GM12878 (cell line): ENCODE measurements around the gene ACSL1. TPM values are rescaled to one million over a fixed set of nuclear protein-coding genes. Genes with fewer than 3 reads are reported as not detected.

ENCODE experiments used
- ATAC-seq: fragments of 200-7000 bp; cut with Tn5 transposase; 3 replicates; pipeline ENCODE4 v1.9.1; 2020; ENCODE audit warnings: mild to moderate bottlenecking, moderate library complexity
- BruUV-seq: library from RNA; stranded (reverse); fragments of 400-500 nt; replicated peaks from 2 replicates; lab custom pipeline; 2021; lab: Mats Ljungman, UMichigan
- CTCF ChIA-PET: fragments of 300-600 bp; sonication (Branson Sonifier 250); formaldehyde crosslinking; extraction: SDS; loops from one replicate; lab custom pipeline; 2021; ENCODE audit warnings: inconsistent platforms; lab: Yijun Ruan, JAX
- POLR2A ChIA-PET: fragments of 350-600 bp; formaldehyde crosslinking; extraction: SDS; loops from one replicate; lab custom pipeline; 2021; ENCODE audit warnings: inconsistent platforms; lab: Charles Lee
- RAD21 ChIA-PET: fragments of 300-600 bp; sonication (Branson Sonifier 250); formaldehyde crosslinking; loops from one replicate; lab custom pipeline; 2023; ENCODE audit warnings: antibody characterized with exemption; ENCODE audit not compliant: unreplicated experiment; lab: Charles Lee
- SMC1A ChIA-PET: fragments of 300-600 bp; sonication (Branson Sonifier 250); formaldehyde crosslinking; loops from one replicate; lab custom pipeline; 2023; ENCODE audit not compliant: unreplicated experiment, uncharacterized antibody; lab: Charles Lee
- DNase-seq: peaks from one replicate; pipeline ENCODE4 v3.0.0-alpha.2; 2011; ENCODE audit warnings: low read depth, low spot score
- FAIRE-seq: peaks from 3 replicates; lab custom pipeline; 2011; peaks lifted over from hg19 to GRCh38; lab: Jason Lieb, UNC
- H2AFZ ChIP-seq: 2 replicates; pipeline ENCODE4 v1.6.0; 2011; ENCODE audit warnings: low read depth, low read length, control low read depth; ENCODE audit not compliant: control insufficient read depth
- H3K27ac ChIP-seq: 2 replicates; pipeline ENCODE4 v1.5.1; 2011; ENCODE audit warnings: control low read depth; ENCODE audit not compliant: control insufficient read depth, insufficient read depth
- H3K27me3 ChIP-seq, 2 experiments: replicated peaks in 1 of 2; 2 replicates each; pipeline versions ENCODE4 v1.6.0 to v1.6.1; 2011; ENCODE audit warnings: low read length in 1 of 2; ENCODE audit not compliant: control insufficient read depth in 2 of 2, insufficient read depth in 2 of 2
- H3K36me3 ChIP-seq, 2 experiments: 2 replicates each; pipeline ENCODE4 v1.5.1; 2011; ENCODE audit warnings: low read length in 1 of 2; ENCODE audit not compliant: control insufficient read depth in 2 of 2, insufficient read depth in 2 of 2
- H3K4me1 ChIP-seq: 2 replicates; pipeline ENCODE4 v1.6.1; 2011; ENCODE audit warnings: mild to moderate bottlenecking, low read length, moderate library complexity, mixed read lengths; ENCODE audit not compliant: control insufficient read depth, insufficient read depth
- H3K4me2 ChIP-seq: 2 replicates; pipeline ENCODE4 v1.6.0; 2011; ENCODE audit warnings: control low read depth; ENCODE audit not compliant: control insufficient read depth, insufficient read depth
- H3K4me3 ChIP-seq: fragments of 200-600 bp; sonication (generic); 2 replicates; pipeline ENCODE4 v1.5.1; 2016
- H3K79me2 ChIP-seq: 2 replicates; pipeline ENCODE4 v1.6.0; 2011; ENCODE audit warnings: low read length; ENCODE audit not compliant: control insufficient read depth, insufficient read depth
- H3K9ac ChIP-seq: 2 replicates; pipeline ENCODE4 v1.8.0; 2011; ENCODE audit warnings: low read length, control low read depth, mixed read lengths; ENCODE audit not compliant: control insufficient read depth, insufficient read depth
- H3K9me3 ChIP-seq: replicated peaks from 3 replicates; pipeline ENCODE4 v1.5.1; 2011; ENCODE audit warnings: mild to moderate bottlenecking, low read length; ENCODE audit not compliant: control insufficient read depth, insufficient read depth
- H4K20me1 ChIP-seq: 2 replicates; pipeline ENCODE4 v1.6.0; 2011; ENCODE audit not compliant: control insufficient read depth, insufficient read depth
- ATF3 ChIP-seq: IDR thresholded peaks from 2 replicates; pipeline ENCODE4 v1.6.1; 2011; ENCODE audit warnings: low read depth, mild to moderate bottlenecking, low read length, moderate library complexity, borderline replicate concordance; ENCODE audit errors: extremely low read depth
- ATF7 ChIP-seq: fragments of 450-650 bp; IDR thresholded peaks from 2 replicates; pipeline ENCODE4 v1.6.1; 2016; ENCODE audit warnings: low read depth, mild to moderate bottlenecking
- ELK1 ChIP-seq: IDR thresholded peaks from 2 replicates; pipeline ENCODE4 v1.6.1; 2012; ENCODE audit warnings: low read depth, low read length, improper control_type of control experiment
- KLF5 ChIP-seq: fragments of 450-650 bp; IDR thresholded peaks from 2 replicates; pipeline ENCODE4 v1.6.1; 2014; ENCODE audit warnings: mild to moderate bottlenecking; ENCODE audit not compliant: partially characterized antibody
- LARP7 ChIP-seq: fragments of 450-650 bp; IDR thresholded peaks from 2 replicates; pipeline ENCODE4 v1.6.1; 2017; ENCODE audit warnings: mild to moderate bottlenecking
- MTA3 ChIP-seq: IDR thresholded peaks from 2 replicates; pipeline ENCODE4 v1.6.1; 2012; ENCODE audit warnings: low read length, inconsistent platforms, borderline replicate concordance
- RCOR1 ChIP-seq: conservative IDR thresholded peaks from 2 replicates; pipeline ENCODE4 v1.6.1; 2012; ENCODE audit warnings: low read depth, low read length, improper control_type of control experiment
- SMAD5 ChIP-seq: IDR thresholded peaks from 2 replicates; pipeline ENCODE4 v1.6.1; 2016; ENCODE audit warnings: antibody characterized with exemption, low read depth
- SPI1 ChIP-seq: IDR thresholded peaks from 2 replicates; pipeline ENCODE4 v1.6.1; 2011; ENCODE audit warnings: low read depth, mild to moderate bottlenecking, low read length, moderate library complexity, borderline replicate concordance; ENCODE audit not compliant: insufficient read depth
- STAT1 ChIP-seq: fragments of 450-650 bp; conservative IDR thresholded peaks from 2 replicates; pipeline ENCODE4 v1.6.1; 2014; ENCODE audit warnings: antibody characterized with exemption, mild to moderate bottlenecking
- TARDBP ChIP-seq: IDR thresholded peaks from 2 replicates; pipeline ENCODE4 v1.6.1; 2016; ENCODE audit warnings: borderline replicate concordance
- TCF7 ChIP-seq: IDR thresholded peaks from 2 replicates; pipeline ENCODE4 v1.6.1; 2014; ENCODE audit warnings: antibody characterized with exemption, borderline replicate concordance
- WGBS: methylation state at CpG from one replicate; pipeline ENCODE4 v1.1.6; 2016; ENCODE audit warnings: low lambda C conversion rate; ENCODE audit not compliant: insufficient replicate concordance, insufficient coverage; ENCODE audit errors: missing lambda C conversion rate; 5-methylcytosine and 5-hydroxymethylcytosine counted together
- in situ Hi-C: fragments of 300-500 bp; cut with MboI; formaldehyde crosslinking; loops from 9 replicates; pipeline ENCODE4 v1.14.3; 2018; ENCODE audit warnings: mixed read lengths
- intact Hi-C: fragments of 100-400 bp; cut with micrococcal nuclease; formaldehyde crosslinking; loops from one replicate; pipeline ENCODE4 v1.14.2; 2022; ENCODE audit not compliant: unreplicated experiment
- polyA plus RNA-seq, 11 experiments: library from polyadenylated mRNA; depleted of rRNA in 4 of 11; unstranded in 6 of 11; stranded (reverse) in 5 of 11; fragments of >200 nt; fragmentation: Nextera tagmentation in 4 of 11; fragmentation: Illumina TruSeq in 1 of 11; extraction: Ambion mirVana in 4 of 11; extraction: Trizol in 1 of 11; gene quantifications; 1 replicate in 1 of 11; 2 replicates in 10 of 11; pipeline versions ENCODE4 v1.2.1 to v1.2.3, GENCODE V29; 2011 to 2016; ENCODE audit warnings: inconsistent platforms in 2 of 11, missing spikeins in 2 of 11, low read depth in 1 of 11
- total RNA-seq, 4 experiments: library from RNA; depleted of rRNA in 3 of 4; stranded (reverse); fragments of >200 nt in 3 of 4; fragmentation: Illumina TruSeq in 1 of 4; extraction: Trizol in 1 of 4; gene quantifications; 2 replicates each; pipeline versions ENCODE4 v1.2.1 to v1.2.3, GENCODE V29; 2013 to 2021
- TF ChIP-seq, protein P1 (sequence below): fragments of 450-650 bp; formaldehyde crosslinking; IDR thresholded peaks from 2 replicates; pipeline ENCODE4 v1.4.0; 2020; ENCODE audit warnings: mild to moderate bottlenecking, moderate library complexity

The ACSL1 gene
- total and polyA plus RNA-seq, 10 of the 15 experiments (the other 5 are each of a cell fraction or from before 2014, with no cell fraction given), result 30.7 to 68.1 (median 58.7) TPM

DNA sequence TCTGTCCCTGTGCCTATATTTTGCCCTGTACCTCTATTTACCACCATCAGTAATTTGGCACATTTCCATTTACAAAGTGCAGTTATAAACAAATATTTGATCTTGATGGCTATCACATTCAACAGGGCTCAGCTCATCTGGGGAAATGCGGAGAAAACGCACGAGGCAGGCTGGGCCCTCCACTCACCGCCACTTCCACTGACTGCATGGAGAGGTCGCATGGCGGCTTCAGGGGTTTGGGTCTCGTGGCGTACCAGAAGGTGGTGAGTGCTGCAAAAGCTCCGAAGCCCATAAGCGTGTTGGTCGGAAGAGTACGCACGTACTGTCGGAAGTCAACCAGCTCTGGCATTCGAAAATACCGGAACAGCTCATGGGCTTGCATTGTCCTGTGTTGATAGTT is 22.6 kb downstream of the ACSL1 start (continued):
- TF ChIP-seq, protein P1, sequence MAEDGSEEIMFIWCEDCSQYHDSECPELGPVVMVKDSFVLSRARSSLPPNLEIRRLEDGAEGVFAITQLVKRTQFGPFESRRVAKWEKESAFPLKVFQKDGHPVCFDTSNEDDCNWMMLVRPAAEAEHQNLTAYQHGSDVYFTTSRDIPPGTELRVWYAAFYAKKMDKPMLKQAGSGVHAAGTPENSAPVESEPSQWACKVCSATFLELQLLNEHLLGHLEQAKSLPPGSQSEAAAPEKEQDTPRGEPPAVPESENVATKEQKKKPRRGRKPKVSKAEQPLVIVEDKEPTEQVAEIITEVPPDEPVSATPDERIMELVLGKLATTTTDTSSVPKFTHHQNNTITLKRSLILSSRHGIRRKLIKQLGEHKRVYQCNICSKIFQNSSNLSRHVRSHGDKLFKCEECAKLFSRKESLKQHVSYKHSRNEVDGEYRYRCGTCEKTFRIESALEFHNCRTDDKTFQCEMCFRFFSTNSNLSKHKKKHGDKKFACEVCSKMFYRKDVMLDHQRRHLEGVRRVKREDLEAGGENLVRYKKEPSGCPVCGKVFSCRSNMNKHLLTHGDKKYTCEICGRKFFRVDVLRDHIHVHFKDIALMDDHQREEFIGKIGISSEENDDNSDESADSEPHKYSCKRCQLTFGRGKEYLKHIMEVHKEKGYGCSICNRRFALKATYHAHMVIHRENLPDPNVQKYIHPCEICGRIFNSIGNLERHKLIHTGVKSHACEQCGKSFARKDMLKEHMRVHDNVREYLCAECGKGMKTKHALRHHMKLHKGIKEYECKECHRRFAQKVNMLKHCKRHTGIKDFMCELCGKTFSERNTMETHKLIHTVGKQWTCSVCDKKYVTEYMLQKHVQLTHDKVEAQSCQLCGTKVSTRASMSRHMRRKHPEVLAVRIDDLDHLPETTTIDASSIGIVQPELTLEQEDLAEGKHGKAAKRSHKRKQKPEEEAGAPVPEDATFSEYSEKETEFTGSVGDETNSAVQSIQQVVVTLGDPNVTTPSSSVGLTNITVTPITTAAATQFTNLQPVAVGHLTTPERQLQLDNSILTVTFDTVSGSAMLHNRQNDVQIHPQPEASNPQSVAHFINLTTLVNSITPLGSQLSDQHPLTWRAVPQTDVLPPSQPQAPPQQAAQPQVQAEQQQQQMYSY (CRISPR knock-in tag), result no peak
- no peak for TF ChIP-seq RCOR1
- no peak for TF ChIP-seq ATF7
- no peak for TF ChIP-seq SPI1
- no peak for TF ChIP-seq ELK1

GRCh38 chr4:184802697-184803015 is 23.1 kb downstream of the ACSL1 start:
- H3K4me3 ChIP-seq, result no peak overlapping the region
- BruUV-seq, result no TSS peak
- H3K4me1 ChIP-seq, result peaks cover 12% of the 10 kb centered on the region
- TF ChIP-seq MTA3 (no peak), ATF3 (no peak), STAT1 (no peak), KLF5 (no peak), TARDBP (no peak), TCF7 (no peak), LARP7 (no peak), SMAD5 (no peak)
- H4K20me1 ChIP-seq, result peaks cover 1% of the 10 kb centered on the region; the same call in 1 of the 2 replicates
- SMC1A ChIA-PET, result no interaction called here
- H3K9ac ChIP-seq, result no peak overlapping the region
- RAD21 ChIA-PET, result no interaction called here
- CTCF ChIA-PET, result no interaction called here
- no peak overlapping the region for H2AFZ ChIP-seq
- in situ Hi-C loops (no loop called here), intact Hi-C loops (no loop called here)
- ATAC-seq (no peak), DNase-seq (no peak), FAIRE-seq (no peak)
- POLR2A ChIA-PET, result no interaction called here
- no peak overlapping the region for H3K4me2 ChIP-seq
- no peak overlapping the region for H3K27ac ChIP-seq
- no peaks in the 10 kb centered on the region for H3K9me3 ChIP-seq
- H3K27me3 ChIP-seq, result no peaks in the 10 kb centered on the region; a peak in 1 of 4 replicates
- 92% methylated on average over 9 of the region's 9 CpGs for WGBS
- H3K36me3 ChIP-seq, result peaks cover 12 to 17% of the 10 kb centered on the region in 2 experiments; a peak in 3 of 4 replicates
- peaks cover 45% of the 10 kb centered on the region for H3K79me2 ChIP-seq
